Suprapubic skin (tissue), 4 donors: ENCODE measurements around the gene ADCY3.

Source experiments
- CTCF ChIP-seq, 2 donors: fragments of 200-600 bp in 1 of 2; fragments of 450-650 bp in 1 of 2; sonication (generic) in 1 of 2; IDR thresholded peaks; one replicate each; pipeline ENCODE4 v1.5.1; 2016 to 2019; ENCODE audit warnings: antibody characterized with exemption in 2 of 2, mild to moderate bottlenecking in 1 of 2, moderate library complexity in 1 of 2
- POLR2A ChIP-seq, 2 donors: fragments of 450-650 bp; IDR thresholded peaks; one replicate each; pipeline ENCODE4 v1.6.1; 2017; ENCODE audit warnings: antibody characterized with exemption in 2 of 2, mild to moderate bottlenecking in 2 of 2, moderate library complexity in 2 of 2
- POLR2AphosphoS5 ChIP-seq, 3 donors: sonication (generic); formaldehyde crosslinking; IDR thresholded peaks; one replicate each; pipeline ENCODE4 v1.6.1; 2017; ENCODE audit warnings: antibody characterized with exemption in 3 of 3

GRCh38 chr2:24791452-24791851 lies 128.6 kb downstream of the ADCY3 start:
- no peak for TF ChIP-seq CTCF (IDR thresholded peaks at IDR 0.05)
- TF ChIP-seq POLR2A (IDR thresholded peaks at IDR 0.05), result no peak
- no peak for TF ChIP-seq POLR2AphosphoS5 (IDR thresholded peaks at IDR 0.05)
